ENCODE measurements around the gene SRRM2.

DNA sequence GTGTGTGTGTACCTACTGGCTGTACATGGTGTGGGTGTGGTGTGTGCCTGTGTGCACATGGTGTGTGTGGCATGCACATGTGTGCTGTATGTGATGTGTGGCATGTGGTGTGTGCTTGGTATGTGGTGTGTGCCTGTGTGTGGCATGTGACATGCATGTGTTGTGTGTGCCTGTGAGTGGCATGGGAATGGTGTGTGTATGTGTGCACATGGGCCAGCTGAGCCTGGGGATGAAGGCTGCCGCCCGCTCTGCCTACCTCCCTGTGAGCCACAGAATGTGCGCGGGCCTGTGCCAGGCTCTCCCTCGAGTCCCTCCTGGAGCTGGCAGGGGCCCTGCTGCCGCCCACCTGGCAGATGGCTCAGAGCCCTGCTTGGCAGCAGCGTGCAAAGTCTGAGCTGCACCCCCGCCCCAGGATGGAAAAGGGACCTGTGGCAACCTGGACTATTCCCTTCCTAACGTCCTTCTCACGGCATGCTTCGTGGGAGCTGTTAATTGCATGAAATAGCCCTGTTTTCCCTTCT lies 41.7 kb upstream of the SRRM2 start:
- no peak for TF ChIP-seq REST (IDR thresholded peaks at IDR 0.05; ENCODE audit: insufficient replicate concordance, low read depth)
- TF ChIP-seq CTCF (IDR thresholded peaks at IDR 0.05; ENCODE audit: insufficient read depth, low read length), result no peak
- TF ChIP-seq GABPA (IDR thresholded peaks at IDR 0.05; ENCODE audit: low read depth), result no peak
